Ovary (tissue), 3 donors: Measurements from ENCODE around the gene NOL9.

Source experiments
- CTCF ChIP-seq, 3 donors: fragments of 450-650 bp in 2 of 3; fragments of 200-600 bp in 1 of 3; IDR thresholded peaks; one replicate each; pipeline versions ENCODE4 v1.5.1 to v1.8.0; 2016 to 2022; ENCODE audit warnings: antibody characterized with exemption in 3 of 3, mild to moderate bottlenecking in 1 of 3
- EP300 ChIP-seq: sonication (generic); formaldehyde crosslinking; IDR thresholded peaks from one replicate; pipeline ENCODE4 v1.6.1; 2017; ENCODE audit warnings: antibody characterized with exemption
- POLR2A ChIP-seq: fragments of 450-650 bp; IDR thresholded peaks from one replicate; pipeline ENCODE4 v1.6.1; 2017; ENCODE audit warnings: antibody characterized with exemption, mild to moderate bottlenecking, moderate library complexity
- donor health status: DM: no; HTN: no; CAD: no.

- TF ChIP-seq CTCF (IDR thresholded peaks at IDR 0.05) (no peak), POLR2A (no peak), EP300 (no peak)
Measured at GRCh38 chr1:6546326-6546725, 8.0 kb downstream of the NOL9 start.
